Stimulated activated CD8-positive, alpha-beta memory T cell treated with anti-CD3 and anti-CD28 coated beads, Interleukin-7, amount 100 ng/mL, for 24 hours (primary cell): ENCODE data around the gene LARP1.
"Not testable (repeated sequence)": the region's sequence is repeated elsewhere in the genome, so short reads cannot be mapped to it uniquely, and the experiment has no call there.

Experiments
- DNase-seq: peaks from one replicate; pipeline ENCODE4 v3.0.0-alpha.2; 2020; ENCODE audit warnings: low read depth

The LARP1 gene

GRCh38 chr5:154755361-154756008 is at the start of gene LARP1:
Gene LARP1, plus strand, starts transcription at chr5:154755377. Its CDS starts 381 bp downstream, at chr5:154755758.
- no peak for DNase-seq

GRCh38 chr5:154706416-154706815 is 48.8 kb upstream of the LARP1 start:
- DNase-seq, result no peak

- DNase-seq, result no peak
Measured at GRCh38 chr5:154707641-154708040, 47.5 kb upstream of the LARP1 start.

GRCh38 chr5:154708207-154708606 is 47.0 kb upstream of the LARP1 start:
- DNase-seq, result no peak

GRCh38 chr5:154708846-154709245 is 46.3 kb upstream of the LARP1 start:
- DNase-seq, result no peak

- DNase-seq, result no peak
Measured at GRCh38 chr5:154709368-154710305, 45.5 kb upstream of the LARP1 start.

GRCh38 chr5:154712518-154713437 is 42.4 kb upstream of the LARP1 start:
- DNase-seq, result no peak

GRCh38 chr5:154713615-154714125 is 41.5 kb upstream of the LARP1 start:
- DNase-seq, result no peak

- DNase-seq, result no peak
Measured at GRCh38 chr5:154714266-154714986, 40.8 kb upstream of the LARP1 start.

- no peak for DNase-seq
Measured at GRCh38 chr5:154721481-154722058, 33.6 kb upstream of the LARP1 start.

GRCh38 chr5:154722097-154722496 is 33.1 kb upstream of the LARP1 start:
- DNase-seq, result no peak

- no peak for DNase-seq
Measured at GRCh38 chr5:154722936-154723335, 32.2 kb upstream of the LARP1 start.

GRCh38 chr5:154723740-154724505 is 31.3 kb upstream of the LARP1 start:
- no peak for DNase-seq

GRCh38 chr5:154727361-154727760 is 27.8 kb upstream of the LARP1 start:
- DNase-seq, result no peak

GRCh38 chr5:154728939-154729588 is 26.1 kb upstream of the LARP1 start:
- no peak for DNase-seq

- DNase-seq, result no peak
Measured at GRCh38 chr5:154729613-154730012, 25.6 kb upstream of the LARP1 start.

GRCh38 chr5:154730761-154731160 is 24.4 kb upstream of the LARP1 start:
- not testable (repeated sequence) for DNase-seq

GRCh38 chr5:154732212-154732611 is 23.0 kb upstream of the LARP1 start:
- DNase-seq, result no peak
